Fibroblast of the aortic adventitia (primary cell): ENCODE data around the gene PARP4. TPM values are rescaled to one million over a fixed set of nuclear protein-coding genes. Genes with fewer than 3 reads are reported as not detected.
"Not testable (repeated sequence)": the region's sequence is repeated elsewhere in the genome, so short reads cannot be mapped to it uniquely, and the experiment has no call there.

Experiments used
- DNase-seq: peaks from one replicate; pipeline ENCODE4 v3.0.0-alpha.2; 2010; ENCODE audit warnings: low read depth
- H3K4me3 ChIP-seq: 2 replicates; pipeline ENCODE4 v1.5.1; 2011; ENCODE audit warnings: low read depth, mild to moderate bottlenecking, control low read depth, low read length, moderate library complexity
- CTCF ChIP-seq: IDR thresholded peaks from 2 replicates; pipeline ENCODE4 v1.5.1; 2011; ENCODE audit warnings: mild to moderate bottlenecking, low read length, control low read depth, inconsistent platforms; ENCODE audit not compliant: insufficient read depth
- total RNA-seq: library from RNA; depleted of rRNA; stranded (reverse); fragments of >200 nt; gene quantifications from 2 replicates; pipeline ENCODE4 v1.2.3, GENCODE V29; 2012; ENCODE audit warnings: low replicate concordance

PARP4 gene
- 72.0 and 109 TPM in 2 replicates for total RNA-seq

- peak; percentile 86 for DNase-seq
- peak within 1 kb of the TSS; percentile 97 for H3K4me3 ChIP-seq
- no peak for TF ChIP-seq CTCF
Measured at GRCh38 chr13:24512197-24512907, at the start of gene PARP4. Gene PARP4, minus strand, starts transcription at chr13:24512778. Its CDS starts 9,002 bp downstream, at chr13:24503776.

GRCh38 chr13:24560579-24561187, 48.1 kb upstream of the PARP4 start:
- DNase-seq, H3K4me3 ChIP-seq: not testable (repeated sequence)

- H3K4me3 ChIP-seq, DNase-seq: not testable (repeated sequence)
Measured at GRCh38 chr13:24559431-24560218, 47.0 kb upstream of the PARP4 start.

GRCh38 chr13:24557081-24557480, 44.5 kb upstream of the PARP4 start:
- DNase-seq, result peak; percentile 47
- H3K4me3 ChIP-seq, result no peak overlapping the region
- no peak for TF ChIP-seq CTCF

- not testable (repeated sequence) for DNase-seq, H3K4me3 ChIP-seq
Measured at GRCh38 chr13:24553892-24554291, 41.3 kb upstream of the PARP4 start.

GRCh38 chr13:24541476-24542352, 29.1 kb upstream of the PARP4 start:
- DNase-seq, result not testable (repeated sequence)
- peak overlapping the region; percentile 53 for H3K4me3 ChIP-seq

- DNase-seq, result no peak
- no peak overlapping the region for H3K4me3 ChIP-seq
- TF ChIP-seq CTCF, result no peak
Measured at GRCh38 chr13:24541127-24541475, 28.5 kb upstream of the PARP4 start.

GRCh38 chr13:24540236-24541126, 27.9 kb upstream of the PARP4 start:
- no peak for DNase-seq
- no peak overlapping the region for H3K4me3 ChIP-seq
- TF ChIP-seq CTCF, result no peak
